HCT116 (cell line): ENCODE measurements around the gene BCR. TPM values are rescaled to one million over a fixed set of nuclear protein-coding genes. Genes with fewer than 3 reads are reported as not detected.

Experiments
- ATAC-seq: fragments of 200-7000 bp; cut with Tn5 transposase; 2 replicates; pipeline ENCODE4 v1.9.1; 2020; ENCODE audit warnings: mild to moderate bottlenecking, moderate library complexity
- BruUV-seq: library from RNA; stranded (reverse); fragments of 400-500 nt; replicated peaks from 2 replicates; lab custom pipeline; 2021; lab: Mats Ljungman, UMichigan
- CTCF ChIA-PET: fragments of 300-600 bp; sonication (Branson Sonifier 250); formaldehyde crosslinking; loops from one replicate; lab custom pipeline; 2021; ENCODE audit warnings: antibody characterized with exemption; lab: Charles Lee
- POLR2A ChIA-PET: fragments of 300-600, 350-600 bp; sonication (Branson Sonifier 250); formaldehyde crosslinking; loops from one replicate; lab custom pipeline; 2021; ENCODE audit warnings: antibody characterized with exemption; lab: Charles Lee
- RAD21 ChIA-PET, 2 experiments: fragments of 300-600 bp; sonication (Branson Sonifier 250); formaldehyde crosslinking; loops; one replicate each; lab custom pipeline; 2023; ENCODE audit warnings: low total read pairs in 2 of 2; ENCODE audit not compliant: uncharacterized antibody in 2 of 2, unreplicated experiment in 2 of 2, low non-redundant PET in 1 of 2; lab: Charles Lee
- DNase-seq: peaks from one replicate; pipeline ENCODE4 v3.0.0-alpha.2; 2010; ENCODE audit warnings: low read depth, low spot score
- H2AFZ ChIP-seq: fragments of 200-600 bp; shearing (Covaris generic), sonication (generic); 2 replicates; pipeline ENCODE4 v1.6.1; 2017; ENCODE audit warnings: low read depth, mixed run types, mixed read lengths, antibody characterized with exemption, low read length; ENCODE audit not compliant: poor library complexity, severe bottlenecking
- H3K27ac ChIP-seq: 2 replicates; pipeline ENCODE4 v1.5.1; 2012; ENCODE audit warnings: low read depth, low read length
- H3K27me3 ChIP-seq: fragments of 200-600 bp; sonication (generic); 2 replicates; pipeline ENCODE4 v1.6.1; 2016; ENCODE audit warnings: mixed run types, low read length, mixed read lengths; ENCODE audit not compliant: insufficient read depth
- H3K36me3 ChIP-seq, 2 experiments: fragments of 200-500 bp in 1 of 2; fragments of 200-600 bp in 1 of 2; sonication (Bioruptor generic) in 1 of 2; sonication (generic) in 1 of 2; 2 replicates each; pipeline versions ENCODE4 v1.5.1 to v1.6.1; 2014 to 2016; ENCODE audit warnings: low read length in 2 of 2, inconsistent platforms in 1 of 2, mixed read lengths in 1 of 2, mixed run types in 1 of 2; ENCODE audit not compliant: insufficient read depth in 2 of 2, control insufficient read depth in 1 of 2
- H3K4me1 ChIP-seq, 2 experiments: fragments of 200-600 bp in 1 of 2; sonication (generic) in 1 of 2; 2 replicates each; pipeline versions ENCODE4 v1.5.1 to v1.6.1; 2012 to 2017; ENCODE audit warnings: low read length in 2 of 2, inconsistent platforms in 1 of 2, mild to moderate bottlenecking in 1 of 2, mixed read lengths in 1 of 2, mixed run types in 1 of 2, moderate library complexity in 1 of 2; ENCODE audit not compliant: insufficient read depth in 2 of 2, control insufficient read depth in 1 of 2
- H3K4me2 ChIP-seq: fragments of 200-600 bp; sonication (generic); 2 replicates; pipeline ENCODE4 v1.6.1; 2017; ENCODE audit warnings: mixed run types, low read length, mixed read lengths
- H3K4me3 ChIP-seq, 2 experiments: fragments of 200-600 bp in 1 of 2; sonication (generic) in 1 of 2; replicated peaks in 1 of 2; 2 replicates each; pipeline ENCODE4 v1.5.1; 2011 to 2016; ENCODE audit warnings: low read length in 2 of 2, control low read depth in 1 of 2, low read depth in 1 of 2, mild to moderate bottlenecking in 1 of 2, mixed read lengths in 1 of 2, mixed run types in 1 of 2
- H3K79me2 ChIP-seq: fragments of 200-600 bp; sonication (generic); 2 replicates; pipeline ENCODE4 v1.6.1; 2017; ENCODE audit warnings: mild to moderate bottlenecking, mixed run types, low read length, moderate library complexity, mixed read lengths; ENCODE audit not compliant: insufficient read depth
- H3K9ac ChIP-seq: fragments of 200-600 bp; sonication (generic); 2 replicates; pipeline ENCODE4 v1.6.1; 2016; ENCODE audit warnings: low read length, mixed read lengths
- H3K9me2 ChIP-seq: fragments of 200-600 bp; sonication (generic), shearing (Covaris generic); 2 replicates; pipeline ENCODE4 v1.6.1; 2017; ENCODE audit warnings: mixed run types, mild to moderate bottlenecking, moderate library complexity; ENCODE audit not compliant: insufficient read depth
- H3K9me3 ChIP-seq, 2 experiments: fragments of 200-500 bp in 1 of 2; fragments of 200-600 bp in 1 of 2; sonication (Bioruptor generic) in 1 of 2; sonication (generic) in 1 of 2; 2 replicates each; pipeline ENCODE4 v1.6.1; 2014 to 2017; ENCODE audit warnings: low read length in 2 of 2, mixed read lengths in 2 of 2, inconsistent platforms in 1 of 2, low read depth in 1 of 2, mild to moderate bottlenecking in 1 of 2, mixed run types in 1 of 2, moderate library complexity in 1 of 2; ENCODE audit not compliant: control insufficient read depth in 1 of 2, insufficient read depth in 1 of 2
- H4K20me1 ChIP-seq: fragments of 200-600 bp; sonication (generic), shearing (Covaris generic); 2 replicates; pipeline ENCODE4 v1.6.1; 2017; ENCODE audit warnings: mixed run types, mild to moderate bottlenecking, moderate library complexity; ENCODE audit not compliant: insufficient read depth
- CBX3 ChIP-seq: IDR thresholded peaks from 2 replicates; pipeline ENCODE4 v1.6.1; 2012; ENCODE audit warnings: low read depth
- CEBPB ChIP-seq: IDR thresholded peaks from 2 replicates; pipeline ENCODE4 v1.6.1; 2012; ENCODE audit warnings: low read depth
- EGR1 ChIP-seq: IDR thresholded peaks from 2 replicates; pipeline ENCODE4 v1.6.1; 2012; ENCODE audit warnings: low read depth
- EZH2 ChIP-seq: fragments of 200-600 bp; sonication (generic); IDR thresholded peaks from 2 replicates; pipeline ENCODE4 v1.6.1; 2017; ENCODE audit warnings: antibody characterized with exemption, mixed run types
- EZH2phosphoT487 ChIP-seq: fragments of 200-600 bp; IDR thresholded peaks from 2 replicates; pipeline ENCODE4 v1.6.1; 2018; ENCODE audit warnings: antibody characterized with exemption, borderline replicate concordance
- FOSL1 ChIP-seq: IDR thresholded peaks from 2 replicates; pipeline ENCODE4 v1.6.1; 2012; ENCODE audit warnings: low read depth
- JUND ChIP-seq: IDR thresholded peaks from 2 replicates; pipeline ENCODE4 v1.6.1; 2012
- POLR2AphosphoS5 ChIP-seq: IDR thresholded peaks from 2 replicates; pipeline ENCODE4 v1.6.1; 2011; ENCODE audit warnings: mild to moderate bottlenecking, low read depth, low read length, moderate library complexity
- SIN3A ChIP-seq: IDR thresholded peaks from 2 replicates; pipeline ENCODE4 v1.6.1; 2012; ENCODE audit warnings: low read depth
- SP1 ChIP-seq: IDR thresholded peaks from 2 replicates; pipeline ENCODE4 v1.6.1; 2012; ENCODE audit warnings: low read depth
- SRF ChIP-seq: IDR thresholded peaks from 2 replicates; pipeline ENCODE4 v1.6.1; 2012; ENCODE audit warnings: low read depth
- TCF7L2 ChIP-seq: IDR thresholded peaks from 2 replicates; pipeline ENCODE4 v1.7.0; 2011; ENCODE audit warnings: borderline replicate concordance, inconsistent platforms; ENCODE audit not compliant: insufficient read depth, insufficient read length; ENCODE audit errors: extremely low read depth
- YY1 ChIP-seq: IDR thresholded peaks from 2 replicates; pipeline ENCODE4 v1.6.1; 2011; ENCODE audit warnings: low read length, low read depth, moderate library complexity, mild to moderate bottlenecking; ENCODE audit not compliant: insufficient replicate concordance; ENCODE audit errors: extremely low read depth
- ZFX ChIP-seq: fragments of 450-650 bp; IDR thresholded peaks from 2 replicates; pipeline ENCODE4 v1.6.1; 2017
- ZNF274 ChIP-seq: fragments of 200-500 bp; sonication (Bioruptor generic); IDR thresholded peaks from 2 replicates; pipeline ENCODE4 v1.6.1; 2014; ENCODE audit warnings: mild to moderate bottlenecking, low read depth, low read length, inconsistent platforms
- intact Hi-C: fragments of 100-400 bp; cut with micrococcal nuclease; formaldehyde crosslinking; loops from 2 replicates; pipeline ENCODE4 v1.10.0; 2022
- total RNA-seq: library from RNA; stranded (reverse); gene quantifications from one replicate; pipeline ENCODE4 v1.2.1, GENCODE V29; 2021; ENCODE audit not compliant: unreplicated experiment
- TF ChIP-seq, protein P1 (sequence below): IDR thresholded peaks from 2 replicates; pipeline ENCODE4 v1.6.1; 2012
- TF ChIP-seq, protein P2 (sequence below), 3 experiments: fragments of 200-600 bp in 1 of 3; sonication (generic) in 1 of 3; IDR thresholded peaks in 2 of 3; conservative IDR thresholded peaks in 1 of 3; 2 replicates each; pipeline ENCODE4 v1.5.1; 2012 to 2017; ENCODE audit warnings: low read depth in 2 of 3, low read length in 2 of 3, antibody characterized with exemption in 1 of 3, borderline replicate concordance in 1 of 3, control low read depth in 1 of 3, mild to moderate bottlenecking in 1 of 3, mixed read lengths in 1 of 3, mixed run types in 1 of 3, moderate library complexity in 1 of 3; ENCODE audit not compliant: insufficient read depth in 1 of 3

Gene BCR
- total RNA-seq, 1 experiment from 2014 or later, result 39.7 TPM

DNA sequence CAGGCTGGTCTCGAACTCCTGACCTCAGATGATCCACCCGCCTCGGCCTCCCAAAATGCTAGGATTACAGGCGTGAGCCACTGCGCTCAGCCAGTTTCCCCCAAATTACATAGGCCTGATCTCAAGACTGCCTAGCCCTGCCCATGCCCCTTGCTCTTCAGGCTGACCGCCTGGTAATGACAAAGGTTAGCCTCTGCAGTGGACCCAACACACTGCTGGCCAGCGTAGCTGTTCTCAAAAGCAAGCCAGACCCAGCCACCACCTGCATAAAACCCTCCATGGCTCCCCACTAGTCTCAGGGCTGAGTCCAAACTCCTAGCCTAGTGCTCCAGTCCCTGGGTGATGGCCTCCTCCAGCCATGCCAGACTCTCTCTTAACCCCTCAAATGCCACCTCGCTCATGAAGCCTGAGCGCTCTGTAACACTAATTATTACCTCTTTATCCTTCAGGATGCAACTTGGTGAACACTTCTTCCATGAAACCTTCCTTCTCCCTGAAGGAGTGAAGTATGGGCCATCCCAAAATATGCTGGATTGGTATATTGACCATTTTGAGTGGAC is 37.7 kb upstream of the BCR start:
- RAD21 ChIA-PET, result interaction anchor here (0.7 kb wide), 2 partner anchors 682 to 1664 kb away, joined by 5 to 6 read pairs; partner anchors contain the start of gene SGSM1 (in 1 of the 2)
- intact Hi-C loops, result no loop called here

DNA sequence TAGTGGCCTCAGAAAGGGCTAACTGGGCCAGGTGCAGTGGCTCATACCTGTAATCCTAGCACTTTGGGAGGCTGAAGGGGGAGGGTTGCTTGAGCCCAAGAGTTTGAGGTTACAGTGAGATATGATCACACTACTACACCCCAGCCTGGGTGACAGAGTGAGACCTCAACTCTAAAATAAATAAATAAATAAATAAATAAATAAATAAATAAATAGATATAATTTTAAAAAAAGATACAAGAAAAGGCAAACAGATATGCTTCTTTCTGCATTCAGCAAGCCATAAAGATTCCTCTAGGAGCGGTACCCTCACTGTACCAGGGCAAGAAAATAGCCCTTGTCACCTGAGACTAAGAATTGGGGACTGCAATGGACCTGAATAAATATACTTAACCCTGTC is 37.2 kb upstream of the BCR start:
- ATAC-seq (no peak), DNase-seq (no peak)
- Histone ChIP-seq H3K79me2 (no peaks in the 10 kb centered on the region), H3K27me3 (no peaks in the 10 kb centered on the region), H3K4me3 (no peak overlapping the region), H3K36me3 (no peaks in the 10 kb centered on the region), H3K4me2 (no peak overlapping the region), H3K27ac (no peak overlapping the region), H2AFZ (no peak overlapping the region), H3K9me3 (no peaks in the 10 kb centered on the region), H4K20me1 (no peaks in the 10 kb centered on the region), H3K9ac (no peak overlapping the region), H3K9me2 (no peaks in the 10 kb centered on the region), H3K4me1 (peaks cover 14 to 36% of the 10 kb centered on the region in 2 experiments)
- intact Hi-C loops, result no loop called here
- BruUV-seq, result no TSS peak
- ChIA-PET CTCF (interaction anchor here (0.7 to 2.7 kb wide), 2 partner anchors 117 to 139 kb away, joined by 3 to 20 read pairs; no protein-coding TSS in a partner anchor), RAD21 (no interaction called here), POLR2A (no interaction called here)
- TF ChIP-seq SP1, result no peak
- no peak for TF ChIP-seq EZH2
- no peak for TF ChIP-seq EGR1
- TF ChIP-seq CEBPB, result no peak
- TF ChIP-seq, protein P1, sequence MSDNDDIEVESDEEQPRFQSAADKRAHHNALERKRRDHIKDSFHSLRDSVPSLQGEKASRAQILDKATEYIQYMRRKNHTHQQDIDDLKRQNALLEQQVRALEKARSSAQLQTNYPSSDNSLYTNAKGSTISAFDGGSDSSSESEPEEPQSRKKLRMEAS, result no peak
- no peak for TF ChIP-seq CBX3
- TF ChIP-seq SIN3A, result no peak
- TF ChIP-seq, protein P2, sequence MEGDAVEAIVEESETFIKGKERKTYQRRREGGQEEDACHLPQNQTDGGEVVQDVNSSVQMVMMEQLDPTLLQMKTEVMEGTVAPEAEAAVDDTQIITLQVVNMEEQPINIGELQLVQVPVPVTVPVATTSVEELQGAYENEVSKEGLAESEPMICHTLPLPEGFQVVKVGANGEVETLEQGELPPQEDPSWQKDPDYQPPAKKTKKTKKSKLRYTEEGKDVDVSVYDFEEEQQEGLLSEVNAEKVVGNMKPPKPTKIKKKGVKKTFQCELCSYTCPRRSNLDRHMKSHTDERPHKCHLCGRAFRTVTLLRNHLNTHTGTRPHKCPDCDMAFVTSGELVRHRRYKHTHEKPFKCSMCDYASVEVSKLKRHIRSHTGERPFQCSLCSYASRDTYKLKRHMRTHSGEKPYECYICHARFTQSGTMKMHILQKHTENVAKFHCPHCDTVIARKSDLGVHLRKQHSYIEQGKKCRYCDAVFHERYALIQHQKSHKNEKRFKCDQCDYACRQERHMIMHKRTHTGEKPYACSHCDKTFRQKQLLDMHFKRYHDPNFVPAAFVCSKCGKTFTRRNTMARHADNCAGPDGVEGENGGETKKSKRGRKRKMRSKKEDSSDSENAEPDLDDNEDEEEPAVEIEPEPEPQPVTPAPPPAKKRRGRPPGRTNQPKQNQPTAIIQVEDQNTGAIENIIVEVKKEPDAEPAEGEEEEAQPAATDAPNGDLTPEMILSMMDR (IDR thresholded peaks at IDR 0.05 in 2 of 3, conservative IDR thresholded peaks at IDR 0.05 in 1 of 3; ENCODE audit: borderline replicate concordance in 1 of 3, insufficient read depth in 1 of 3, low read depth in 2 of 3, low read length in 2 of 3), result no peak
- TF ChIP-seq FOSL1, result no peak
- TF ChIP-seq ZFX, result no peak
- TF ChIP-seq YY1, result no peak
- TF ChIP-seq JUND, result no peak
- no peak for TF ChIP-seq SRF
- TF ChIP-seq ZNF274, result no peak
- TF ChIP-seq EZH2phosphoT487, result no peak

More for the DNA sequence above, 37.7 kb upstream of the BCR start:
- H3K79me2 ChIP-seq, result no peaks in the 10 kb centered on the region
- no peak for ATAC-seq
- H4K20me1 ChIP-seq, result no peaks in the 10 kb centered on the region
- no peak overlapping the region for H3K27ac ChIP-seq
- no peak for DNase-seq
- H2AFZ ChIP-seq, result no peak overlapping the region
- TF ChIP-seq CBX3 (no peak), SP1 (no peak), ZNF274 (no peak), CEBPB (no peak), TCF7L2 (no peak), POLR2AphosphoS5 (no peak)
- TF ChIP-seq, protein P1, result no peak
- ChIA-PET POLR2A (interaction anchor here (0.6 kb wide), 1 partner anchor 720 kb away, joined by 3 read pairs; no protein-coding TSS in a partner anchor), CTCF (interaction anchor here (0.8 kb wide), 1 partner anchor 243 kb away, joined by 3 read pairs; no protein-coding TSS in a partner anchor)
- no TSS peak for BruUV-seq
- peaks cover 18 to 36% of the 10 kb centered on the region in 2 experiments for H3K4me1 ChIP-seq
- H3K9me3 ChIP-seq, result no peaks in the 10 kb centered on the region
- peak overlapping the region; percentile 38 for H3K9ac ChIP-seq
- H3K36me3 ChIP-seq, result no peaks in the 10 kb centered on the region
- H3K27me3 ChIP-seq, result no peaks in the 10 kb centered on the region
- H3K9me2 ChIP-seq, result no peaks in the 10 kb centered on the region
- no peak overlapping the region for H3K4me3 ChIP-seq
- H3K4me2 ChIP-seq, result peak overlapping the region; percentile 75
